HCT116 (cell line): ENCODE results near the gene TMEM244. TPM values are rescaled to one million over a fixed set of nuclear protein-coding genes. Genes with fewer than 3 reads are reported as not detected.
A peak's percentile ranks its signal among the peaks of the same experiment; 100 is the strongest.

Experiments used
- ATAC-seq: fragments of 200-7000 bp; cut with Tn5 transposase; 2 replicates; pipeline ENCODE4 v1.9.1; 2020; ENCODE audit warnings: mild to moderate bottlenecking, moderate library complexity
- BruUV-seq: library from RNA; stranded (reverse); fragments of 400-500 nt; replicated peaks from 2 replicates; lab custom pipeline; 2021; lab: Mats Ljungman, UMichigan
- CTCF ChIA-PET: fragments of 300-600 bp; sonication (Branson Sonifier 250); formaldehyde crosslinking; loops from one replicate; lab custom pipeline; 2021; ENCODE audit warnings: antibody characterized with exemption; lab: Charles Lee
- POLR2A ChIA-PET: fragments of 300-600, 350-600 bp; sonication (Branson Sonifier 250); formaldehyde crosslinking; loops from one replicate; lab custom pipeline; 2021; ENCODE audit warnings: antibody characterized with exemption; lab: Charles Lee
- RAD21 ChIA-PET, 2 experiments: fragments of 300-600 bp; sonication (Branson Sonifier 250); formaldehyde crosslinking; loops; one replicate each; lab custom pipeline; 2023; ENCODE audit warnings: low total read pairs in 2 of 2; ENCODE audit not compliant: uncharacterized antibody in 2 of 2, unreplicated experiment in 2 of 2, low non-redundant PET in 1 of 2; lab: Charles Lee
- DNase-seq: peaks from one replicate; pipeline ENCODE4 v3.0.0-alpha.2; 2010; ENCODE audit warnings: low read depth, low spot score
- H2AFZ ChIP-seq: fragments of 200-600 bp; shearing (Covaris generic), sonication (generic); 2 replicates; pipeline ENCODE4 v1.6.1; 2017; ENCODE audit warnings: low read depth, mixed run types, mixed read lengths, antibody characterized with exemption, low read length; ENCODE audit not compliant: poor library complexity, severe bottlenecking
- H3K27ac ChIP-seq: 2 replicates; pipeline ENCODE4 v1.5.1; 2012; ENCODE audit warnings: low read depth, low read length
- H3K27me3 ChIP-seq: fragments of 200-600 bp; sonication (generic); 2 replicates; pipeline ENCODE4 v1.6.1; 2016; ENCODE audit warnings: mixed run types, low read length, mixed read lengths; ENCODE audit not compliant: insufficient read depth
- H3K36me3 ChIP-seq, 2 experiments: fragments of 200-500 bp in 1 of 2; fragments of 200-600 bp in 1 of 2; sonication (Bioruptor generic) in 1 of 2; sonication (generic) in 1 of 2; 2 replicates each; pipeline versions ENCODE4 v1.5.1 to v1.6.1; 2014 to 2016; ENCODE audit warnings: low read length in 2 of 2, inconsistent platforms in 1 of 2, mixed read lengths in 1 of 2, mixed run types in 1 of 2; ENCODE audit not compliant: insufficient read depth in 2 of 2, control insufficient read depth in 1 of 2
- H3K4me1 ChIP-seq, 2 experiments: fragments of 200-600 bp in 1 of 2; sonication (generic) in 1 of 2; 2 replicates each; pipeline versions ENCODE4 v1.5.1 to v1.6.1; 2012 to 2017; ENCODE audit warnings: low read length in 2 of 2, inconsistent platforms in 1 of 2, mild to moderate bottlenecking in 1 of 2, mixed read lengths in 1 of 2, mixed run types in 1 of 2, moderate library complexity in 1 of 2; ENCODE audit not compliant: insufficient read depth in 2 of 2, control insufficient read depth in 1 of 2
- H3K4me2 ChIP-seq: fragments of 200-600 bp; sonication (generic); 2 replicates; pipeline ENCODE4 v1.6.1; 2017; ENCODE audit warnings: mixed run types, low read length, mixed read lengths
- H3K4me3 ChIP-seq, 2 experiments: fragments of 200-600 bp in 1 of 2; sonication (generic) in 1 of 2; replicated peaks in 1 of 2; 2 replicates each; pipeline ENCODE4 v1.5.1; 2011 to 2016; ENCODE audit warnings: low read length in 2 of 2, control low read depth in 1 of 2, low read depth in 1 of 2, mild to moderate bottlenecking in 1 of 2, mixed read lengths in 1 of 2, mixed run types in 1 of 2
- H3K79me2 ChIP-seq: fragments of 200-600 bp; sonication (generic); 2 replicates; pipeline ENCODE4 v1.6.1; 2017; ENCODE audit warnings: mild to moderate bottlenecking, mixed run types, low read length, moderate library complexity, mixed read lengths; ENCODE audit not compliant: insufficient read depth
- H3K9ac ChIP-seq: fragments of 200-600 bp; sonication (generic); 2 replicates; pipeline ENCODE4 v1.6.1; 2016; ENCODE audit warnings: low read length, mixed read lengths
- H3K9me2 ChIP-seq: fragments of 200-600 bp; sonication (generic), shearing (Covaris generic); 2 replicates; pipeline ENCODE4 v1.6.1; 2017; ENCODE audit warnings: mixed run types, mild to moderate bottlenecking, moderate library complexity; ENCODE audit not compliant: insufficient read depth
- H3K9me3 ChIP-seq, 2 experiments: fragments of 200-500 bp in 1 of 2; fragments of 200-600 bp in 1 of 2; sonication (Bioruptor generic) in 1 of 2; sonication (generic) in 1 of 2; 2 replicates each; pipeline ENCODE4 v1.6.1; 2014 to 2017; ENCODE audit warnings: low read length in 2 of 2, mixed read lengths in 2 of 2, inconsistent platforms in 1 of 2, low read depth in 1 of 2, mild to moderate bottlenecking in 1 of 2, mixed run types in 1 of 2, moderate library complexity in 1 of 2; ENCODE audit not compliant: control insufficient read depth in 1 of 2, insufficient read depth in 1 of 2
- H4K20me1 ChIP-seq: fragments of 200-600 bp; sonication (generic), shearing (Covaris generic); 2 replicates; pipeline ENCODE4 v1.6.1; 2017; ENCODE audit warnings: mixed run types, mild to moderate bottlenecking, moderate library complexity; ENCODE audit not compliant: insufficient read depth
- CBX3 ChIP-seq: IDR thresholded peaks from 2 replicates; pipeline ENCODE4 v1.6.1; 2012; ENCODE audit warnings: low read depth
- FOSL1 ChIP-seq: IDR thresholded peaks from 2 replicates; pipeline ENCODE4 v1.6.1; 2012; ENCODE audit warnings: low read depth
- JUND ChIP-seq: IDR thresholded peaks from 2 replicates; pipeline ENCODE4 v1.6.1; 2012
- POLR2AphosphoS5 ChIP-seq: IDR thresholded peaks from 2 replicates; pipeline ENCODE4 v1.6.1; 2011; ENCODE audit warnings: mild to moderate bottlenecking, low read depth, low read length, moderate library complexity
- SP1 ChIP-seq: IDR thresholded peaks from 2 replicates; pipeline ENCODE4 v1.6.1; 2012; ENCODE audit warnings: low read depth
- ZNF274 ChIP-seq: fragments of 200-500 bp; sonication (Bioruptor generic); IDR thresholded peaks from 2 replicates; pipeline ENCODE4 v1.6.1; 2014; ENCODE audit warnings: mild to moderate bottlenecking, low read depth, low read length, inconsistent platforms
- intact Hi-C: fragments of 100-400 bp; cut with micrococcal nuclease; formaldehyde crosslinking; loops from 2 replicates; pipeline ENCODE4 v1.10.0; 2022
- total RNA-seq: library from RNA; stranded (reverse); gene quantifications from one replicate; pipeline ENCODE4 v1.2.1, GENCODE V29; 2021; ENCODE audit not compliant: unreplicated experiment
- TF ChIP-seq, protein P1 (sequence below): IDR thresholded peaks from 2 replicates; pipeline ENCODE4 v1.6.1; 2012

TMEM244 gene
- total RNA-seq, 1 experiment from 2014 or later: not detected

DNA sequence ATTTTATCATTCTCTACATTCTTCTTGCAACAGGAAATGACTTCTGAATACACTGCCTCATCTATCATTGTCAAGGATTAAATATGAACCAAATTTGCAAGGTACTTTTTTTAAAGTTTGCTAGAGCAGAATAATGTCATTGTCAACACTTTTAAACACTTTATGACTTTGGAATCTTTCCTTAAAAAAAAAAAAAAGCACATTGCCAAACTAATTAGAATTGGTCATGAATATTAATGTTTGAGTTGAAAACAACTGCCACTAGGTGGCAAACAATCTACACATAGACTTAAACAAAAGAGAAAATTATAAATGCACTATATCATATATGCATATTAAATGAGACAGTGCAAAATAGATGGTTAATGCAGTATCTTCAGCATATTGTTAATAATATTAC lies 32.5 kb upstream of the TMEM244 start (continued):
- TF ChIP-seq FOSL1 (no peak), POLR2AphosphoS5 (no peak)
- TF ChIP-seq, all 23 proteins: peak for 3

DNA sequence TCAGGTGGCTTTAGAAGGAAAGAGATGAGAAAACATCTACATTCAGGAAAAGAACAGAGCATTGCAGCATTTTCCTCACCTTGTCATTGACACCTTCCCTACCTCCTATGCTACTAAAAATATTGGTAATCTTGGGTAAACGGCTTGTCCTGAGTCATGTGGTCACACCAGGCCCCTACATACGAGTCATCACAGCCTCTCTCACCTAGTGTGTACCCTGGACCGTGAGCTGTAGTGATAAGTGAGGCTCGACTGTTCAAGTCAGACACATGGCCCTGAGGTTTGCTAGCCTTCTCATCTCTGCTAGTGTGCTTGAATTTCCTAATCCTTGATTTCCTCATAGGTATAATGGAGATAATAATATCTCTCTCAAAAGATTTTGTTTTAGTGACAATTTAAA lies 29.6 kb upstream of the TMEM244 start:
- TF ChIP-seq FOSL1: peak; percentile 2; the same call in 1 of the 2 replicates
- no peak for TF ChIP-seq JUND
- TF ChIP-seq, protein P1, sequence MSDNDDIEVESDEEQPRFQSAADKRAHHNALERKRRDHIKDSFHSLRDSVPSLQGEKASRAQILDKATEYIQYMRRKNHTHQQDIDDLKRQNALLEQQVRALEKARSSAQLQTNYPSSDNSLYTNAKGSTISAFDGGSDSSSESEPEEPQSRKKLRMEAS: peak; percentile 12; the same call in 1 of the 2 replicates
- Histone ChIP-seq H3K9me2 (no peaks in the 10 kb centered on the region), H3K9ac (no peak overlapping the region), H3K36me3 (no peaks in the 10 kb centered on the region), H3K27me3 (no peaks in the 10 kb centered on the region), H2AFZ (peak overlapping the region; percentile 62), H3K27ac (peak overlapping the region; percentile 17; the same call in 1 of the 2 replicates), H3K4me2 (peak overlapping the region; percentile 21), H3K4me3 (no peak overlapping the region), H3K4me1 (peaks cover 14 to 23% of the 10 kb centered on the region in 2 experiments), H3K9me3 (no peaks in the 10 kb centered on the region), H4K20me1 (no peaks in the 10 kb centered on the region), H3K79me2 (no peaks in the 10 kb centered on the region)
- CTCF ChIA-PET: no interaction called here
- peak; percentile 76 for ATAC-seq
- no peak for DNase-seq
- RAD21 ChIA-PET: no interaction called here
- POLR2A ChIA-PET: no interaction called here
- intact Hi-C loops: no loop called here
- no TSS peak for BruUV-seq

DNA sequence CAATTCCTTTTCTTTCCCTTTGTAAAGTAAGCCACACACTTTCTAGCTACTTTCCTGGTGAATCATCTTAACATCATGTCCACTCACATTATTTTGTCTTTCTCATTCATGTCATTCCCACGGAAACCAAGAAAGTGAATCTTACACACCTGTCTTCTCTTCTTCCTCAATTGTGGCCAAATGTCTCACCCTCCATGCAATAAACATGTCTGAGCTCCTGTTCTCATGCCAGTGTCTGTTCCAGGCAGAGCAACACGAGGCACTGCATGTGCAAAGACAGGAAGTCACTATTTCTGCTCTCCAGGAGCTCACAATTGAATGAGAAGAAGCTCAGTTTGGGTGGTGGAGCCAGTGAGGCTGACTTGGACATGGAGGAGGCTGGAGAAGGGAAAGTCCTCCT lies 29.0 kb upstream of the TMEM244 start:
- Histone ChIP-seq H2AFZ (peak overlapping the region; percentile 62), H4K20me1 (no peaks in the 10 kb centered on the region), H3K36me3 (no peaks in the 10 kb centered on the region), H3K9ac (no peak overlapping the region), H3K4me3 (no peak overlapping the region), H3K4me2 (peak overlapping the region; percentile 21), H3K79me2 (no peaks in the 10 kb centered on the region), H3K4me1 (peaks cover 14 to 23% of the 10 kb centered on the region in 2 experiments), H3K9me2 (no peaks in the 10 kb centered on the region), H3K27ac (peak overlapping the region; percentile 17; the same call in 1 of the 2 replicates), H3K9me3 (no peaks in the 10 kb centered on the region), H3K27me3 (no peaks in the 10 kb centered on the region)
- RAD21 ChIA-PET: interaction anchor here in 1 of 2 experiments (0.5 kb wide), 1 partner anchor 557 kb away, joined by 3 read pairs; no protein-coding TSS in a partner anchor
- POLR2A ChIA-PET: interaction anchor here (1.3 kb wide), 1 partner anchor 36 kb away, joined by 4 read pairs; no protein-coding TSS in a partner anchor
- CTCF ChIA-PET: no interaction called here
- DNase-seq (no peak), ATAC-seq (peak; percentile 53)
- TF ChIP-seq, protein P1: peak; percentile 82
- TF ChIP-seq ZNF274: no peak
- TF ChIP-seq SP1: peak; percentile 16
- 0 out of 2 replicates have a peak, but pooled peaks have one; percentile 58 for TF ChIP-seq CBX3
- BruUV-seq: no TSS peak
- intact Hi-C loops: no loop called here
